Lower lobe of right lung (tissue), 2 donors: Measurements from ENCODE around the gene LRRC49. TPM values are rescaled to one million over a fixed set of nuclear protein-coding genes. Genes with fewer than 3 reads are reported as not detected.

Experiments
- ATAC-seq, 2 donors: fragments of 200-7000 bp; cut with Tn5 transposase; one replicate each; pipeline ENCODE4 v1.9.1; 2020 to 2022; ENCODE audit warnings: mild to moderate bottlenecking in 2 of 2, moderate library complexity in 2 of 2
- DNase-seq: peaks from one replicate; pipeline ENCODE4 v3.0.0-alpha.2; 2020
- H3K27ac ChIP-seq: fragments of 200-600 bp; one replicate; pipeline ENCODE4 v1.8.0; 2022
- H3K27me3 ChIP-seq: fragments of 200-600 bp; one replicate; pipeline ENCODE4 v1.8.0; 2022; ENCODE audit warnings: low read depth
- H3K36me3 ChIP-seq: fragments of 200-600 bp; one replicate; pipeline ENCODE4 v1.8.0; 2022; ENCODE audit warnings: mild to moderate bottlenecking
- H3K4me1 ChIP-seq: fragments of 200-600 bp; one replicate; pipeline ENCODE4 v1.8.0; 2022
- H3K4me3 ChIP-seq: fragments of 200-600 bp; one replicate; pipeline ENCODE4 v1.8.0; 2022; ENCODE audit warnings: mild to moderate bottlenecking
- H3K9me3 ChIP-seq: fragments of 200-600 bp; one replicate; pipeline ENCODE4 v1.8.0; 2022
- CTCF ChIP-seq: fragments of 200-600 bp; IDR thresholded peaks from one replicate; pipeline ENCODE4 v1.8.0; 2022; ENCODE audit warnings: antibody characterized with exemption, mild to moderate bottlenecking
- intact Hi-C: fragments of 100-400 bp; cut with DNase I; formaldehyde crosslinking; loops from one replicate; pipeline ENCODE4 v1.11.0; 2022
- total RNA-seq: library from RNA; stranded (reverse); fragmentation: NEBNext Ultra II Directional; extraction: Animal tissue kit (Norgen Biotek cat#: 25700); gene quantifications from one replicate; pipeline ENCODE4 v1.2.1, GENCODE V29; 2021
- donor health status: DM: no; HTN: yes; CAD: no; lungs with severe emphysema.

The LRRC49 gene
- total RNA-seq, 1 donor from 2014 or later, result 7.3 TPM

- peaks cover 4% of the 10 kb centered on the region for H3K4me1 ChIP-seq
- ATAC-seq (no peak), DNase-seq (no peak)
- H3K27ac ChIP-seq, result no peak overlapping the region
- H3K36me3 ChIP-seq, result no peaks in the 10 kb centered on the region
- TF ChIP-seq CTCF, result no peak
- H3K27me3 ChIP-seq, result no peaks in the 10 kb centered on the region
- intact Hi-C loops, result no loop called here
- no peak overlapping the region for H3K4me3 ChIP-seq
- H3K9me3 ChIP-seq, result no peaks in the 10 kb centered on the region
Observed at GRCh38 chr15:71097890-71098289, 205.3 kb downstream of the LRRC49 start.

GRCh38 chr15:71098920-71099319 is 206.3 kb downstream of the LRRC49 start:
- peaks cover 4% of the 10 kb centered on the region for H3K4me1 ChIP-seq
- no peaks in the 10 kb centered on the region for H3K36me3 ChIP-seq
- DNase-seq, result no peak
- no peak overlapping the region for H3K27ac ChIP-seq
- intact Hi-C loops, result no loop called here
- no peaks in the 10 kb centered on the region for H3K27me3 ChIP-seq
- H3K9me3 ChIP-seq, result no peaks in the 10 kb centered on the region
- H3K4me3 ChIP-seq, result no peak overlapping the region
- no peak for ATAC-seq
- TF ChIP-seq CTCF, result no peak

Other genes starting within 250 kb of the LRRC49 start
- 35.7 TPM for gene UACA, start 129.3 kb upstream of the LRRC49 start, total RNA-seq
- gene LARP6, start 38.7 kb upstream of the LRRC49 start, total RNA-seq, result 7.5 TPM
- 2.4 TPM for gene THAP10, start 393 bp upstream of the LRRC49 start, total RNA-seq
- 18.2 TPM for gene THSD4, start 222.6 kb downstream of the LRRC49 start, total RNA-seq